Activated T-cell treated with anti-CD3 and anti-CD28 coated beads, Interleukin-2, amount 50 U/mL, for 72 hours (primary cell): ENCODE data around the gene PACSIN1. TPM values are rescaled to one million over a fixed set of nuclear protein-coding genes. Genes with fewer than 3 reads are reported as not detected.

Source experiments
- ATAC-seq, 2 donors: fragments of 150-1000 bp; cut with Tn5 transposase; replicated peaks in 1 of 2; 2 replicates each; pipeline ENCODE4 v1.10.0; 2021; ENCODE audit warnings: moderate library complexity in 2 of 2, mild to moderate bottlenecking in 1 of 2
- DNase-seq, 2 donors: peaks; one replicate each; pipeline ENCODE4 v3.0.0; 2021 to 2022; ENCODE audit warnings: mixed read lengths in 1 of 2
- H3K27ac Mint-ChIP-seq: one replicate; pipeline ENCODE4 v1.8.0; 2022; ENCODE audit warnings: mild to moderate bottlenecking, moderate library complexity, mixed read lengths
- H3K27me3 Mint-ChIP-seq: one replicate; pipeline ENCODE4 v1.8.0; 2022; ENCODE audit warnings: low read depth, mixed read lengths
- H3K36me3 Mint-ChIP-seq, 2 donors: one replicate each; pipeline ENCODE4 v1.8.0; 2022; ENCODE audit warnings: mixed read lengths in 2 of 2, mild to moderate bottlenecking in 1 of 2; ENCODE audit not compliant: insufficient read depth in 2 of 2
- H3K4me1 Mint-ChIP-seq: one replicate; pipeline ENCODE4 v1.8.0; 2022; ENCODE audit warnings: low read depth, mixed read lengths
- H3K4me3 Mint-ChIP-seq, 2 donors: one replicate each; pipeline ENCODE4 v1.8.0; 2022; ENCODE audit warnings: mild to moderate bottlenecking in 2 of 2, mixed read lengths in 2 of 2, moderate library complexity in 2 of 2
- H3K9me3 Mint-ChIP-seq, 2 donors: one replicate each; pipeline ENCODE4 v1.8.0; 2022; ENCODE audit warnings: mixed read lengths in 2 of 2
- total RNA-seq, 2 donors: library from RNA; stranded (reverse); gene quantifications; one replicate each; pipeline ENCODE4 v1.2.3, GENCODE V29; 2022

Gene PACSIN1
- total RNA-seq, 2 donors from 2014 or later, result 0.29 TPM; not detected in 1

DNA sequence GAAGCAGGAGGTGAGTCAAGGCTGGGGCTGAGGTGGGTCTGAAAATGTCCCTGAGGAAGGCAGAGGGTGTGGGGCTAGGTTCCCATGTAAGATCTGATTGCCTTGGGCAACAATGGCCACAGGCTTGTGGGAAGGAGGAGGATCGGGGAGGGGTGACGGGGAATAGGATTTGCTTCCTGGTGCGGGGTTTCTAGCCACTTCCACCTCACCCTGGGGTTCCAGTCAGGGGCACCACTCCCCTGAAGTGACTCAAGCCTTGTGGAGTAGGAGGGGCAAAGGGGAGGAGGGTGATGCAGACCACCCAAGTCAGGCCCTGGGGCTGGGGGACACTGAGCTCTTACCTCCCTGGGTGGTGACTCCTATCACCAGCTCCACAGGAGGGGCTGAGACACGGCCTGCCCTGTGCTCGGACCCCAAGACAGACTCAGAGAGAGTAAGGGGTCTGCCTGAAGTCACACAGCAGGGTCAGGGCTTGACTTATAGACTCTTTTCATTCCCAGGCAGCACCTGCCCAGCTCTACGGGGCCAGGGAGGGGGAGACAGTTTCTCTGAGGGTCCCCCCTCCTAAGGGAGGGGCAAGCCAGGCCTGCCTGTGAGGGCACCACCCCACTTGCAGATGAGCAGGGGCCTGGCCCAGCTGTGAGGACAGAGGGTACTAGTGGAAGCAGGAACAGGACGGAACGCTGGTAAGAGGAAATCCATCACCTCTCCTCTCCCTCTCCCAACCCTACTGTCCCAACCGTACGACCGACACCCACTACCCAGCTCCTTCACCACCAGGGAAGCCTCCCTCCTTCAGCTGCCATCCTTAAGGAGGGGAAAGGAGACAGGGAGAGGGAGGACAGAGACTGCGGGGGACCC is 102.7 kb downstream of the PACSIN1 start:
- Mint-ChIP-seq H3K4me3 (no peak overlapping the region), H3K27me3 (no peaks in the 10 kb centered on the region), H3K27ac (no peak overlapping the region), H3K4me1 (no peaks in the 10 kb centered on the region), H3K9me3 (no peaks in the 10 kb centered on the region), H3K36me3 (no peaks in the 10 kb centered on the region)
- DNase-seq, result no peak
- ATAC-seq, result peak in 1 of 2 donors; percentile 4

DNA sequence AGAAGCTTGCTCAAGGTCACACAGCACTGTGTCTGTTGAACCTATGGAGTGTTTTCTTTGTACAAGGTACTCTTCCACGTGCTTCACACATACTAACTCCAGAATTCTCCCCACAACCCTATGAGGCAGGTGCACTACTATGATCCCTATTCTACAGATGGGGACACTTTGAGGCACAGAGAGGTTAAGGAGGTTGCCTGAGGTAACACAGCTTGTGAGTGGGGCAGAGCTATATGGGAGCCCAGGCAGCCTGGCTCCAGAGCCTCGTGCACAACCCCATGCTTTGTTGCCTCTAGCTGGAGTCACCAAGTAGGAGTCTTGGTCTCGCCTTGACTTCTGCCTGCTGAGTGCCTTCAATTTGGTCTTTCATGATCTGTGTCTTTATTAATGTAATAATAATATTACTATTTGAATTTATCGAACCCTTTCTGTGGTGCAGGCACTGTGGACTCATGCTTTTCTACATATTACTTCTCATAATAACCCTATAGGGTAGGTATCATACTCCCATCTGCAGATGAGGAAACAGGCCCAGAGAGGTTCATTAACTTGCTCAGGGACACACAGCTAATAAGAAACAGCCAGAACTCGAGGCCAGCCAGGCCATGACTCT is 103.6 kb downstream of the PACSIN1 start:
- Mint-ChIP-seq H3K27ac (no peak overlapping the region), H3K4me1 (no peaks in the 10 kb centered on the region), H3K36me3 (no peaks in the 10 kb centered on the region), H3K27me3 (no peaks in the 10 kb centered on the region), H3K4me3 (no peak overlapping the region), H3K9me3 (no peaks in the 10 kb centered on the region)
- ATAC-seq (no peak), DNase-seq (no peak)

DNA sequence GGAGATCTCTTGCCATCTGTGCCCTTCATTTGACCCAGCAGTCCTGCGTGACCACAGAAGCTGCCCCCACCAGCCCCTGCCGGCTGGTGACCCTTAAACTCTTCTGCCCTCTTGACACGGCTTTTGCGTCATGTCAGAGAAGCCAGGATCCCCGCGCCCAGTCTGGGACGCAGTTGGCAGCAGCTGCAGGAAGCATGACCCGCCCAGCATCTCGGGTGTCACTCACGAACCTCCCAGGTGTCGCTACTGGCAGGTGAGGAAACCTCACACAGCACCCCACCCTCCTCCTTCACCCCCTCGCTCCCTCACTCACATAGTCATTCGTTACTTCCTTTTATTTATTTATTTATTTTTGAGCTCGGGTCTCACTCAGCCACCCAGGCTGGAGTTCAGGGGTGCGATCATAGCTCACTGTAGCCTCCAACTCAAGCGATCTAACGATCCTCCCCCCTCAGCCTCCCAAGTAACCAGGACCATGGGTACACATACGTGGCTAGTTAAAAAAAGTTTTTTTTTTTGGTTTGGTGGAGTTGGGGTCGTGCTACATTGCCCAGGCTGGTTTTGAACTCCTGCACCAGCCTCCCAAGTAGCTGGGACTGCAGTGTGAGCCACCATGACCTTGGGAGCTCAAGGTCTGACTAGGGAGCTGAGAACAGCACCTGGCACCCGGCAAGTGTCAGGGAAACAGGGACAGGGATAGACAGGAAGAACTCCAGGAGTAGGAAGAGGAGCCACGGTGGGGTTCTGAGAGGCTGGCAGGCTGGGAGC is 104.4 kb downstream of the PACSIN1 start:
- Mint-ChIP-seq H3K9me3 (no peaks in the 10 kb centered on the region), H3K4me1 (no peaks in the 10 kb centered on the region), H3K27ac (no peak overlapping the region), H3K36me3 (no peaks in the 10 kb centered on the region), H3K4me3 (no peak overlapping the region), H3K27me3 (no peaks in the 10 kb centered on the region)
- ATAC-seq (no peak), DNase-seq (no peak)

DNA sequence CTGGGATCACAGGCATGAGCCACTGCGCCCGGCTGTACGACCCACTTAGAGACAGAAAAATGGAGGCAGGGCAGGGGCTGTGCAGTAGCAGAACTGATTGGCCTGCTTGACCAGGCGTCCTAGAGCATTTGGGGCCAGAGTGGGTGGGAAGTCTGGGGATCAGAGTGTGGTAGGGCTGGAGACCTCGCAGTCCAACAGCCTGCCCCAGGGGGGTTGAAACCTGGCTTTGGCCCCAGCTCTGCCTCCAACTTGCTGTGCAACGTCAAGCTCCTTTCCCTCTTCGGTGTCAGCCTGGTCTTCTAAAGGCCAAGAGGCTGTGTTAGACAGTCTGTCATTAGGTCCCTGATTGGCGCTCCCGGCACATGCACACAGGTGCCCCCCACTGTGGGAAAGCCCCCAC is 105.5 kb downstream of the PACSIN1 start:
- ATAC-seq, result no peak
- no peaks in the 10 kb centered on the region for H3K4me1 Mint-ChIP-seq
- no peaks in the 10 kb centered on the region for H3K27me3 Mint-ChIP-seq
- H3K9me3 Mint-ChIP-seq, result no peaks in the 10 kb centered on the region
- H3K27ac Mint-ChIP-seq, result no peak overlapping the region
- no peaks in the 10 kb centered on the region for H3K36me3 Mint-ChIP-seq
- no peak for DNase-seq
- H3K4me3 Mint-ChIP-seq, result no peak overlapping the region

DNA sequence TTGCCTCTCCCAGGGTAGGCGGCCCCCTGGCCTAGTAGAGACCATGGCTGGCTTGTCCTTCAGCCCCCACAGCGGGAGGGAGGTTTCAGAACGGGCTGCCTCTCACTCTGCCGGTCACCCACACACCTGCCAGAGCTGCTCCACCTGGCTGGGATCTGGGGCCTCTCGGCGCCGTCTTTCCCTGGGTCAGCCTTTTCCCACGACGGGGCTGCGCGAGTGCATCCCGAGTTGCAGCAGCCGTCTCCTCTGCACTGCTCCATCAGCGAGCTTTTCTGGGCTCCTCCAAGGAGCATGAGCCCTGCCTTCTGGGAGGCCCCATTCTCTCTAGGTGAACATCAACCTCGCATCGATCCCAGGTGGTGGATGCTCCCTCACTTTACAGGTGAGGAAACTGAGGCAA is 106.1 kb downstream of the PACSIN1 start:
- no peak for ATAC-seq
- Mint-ChIP-seq H3K9me3 (no peaks in the 10 kb centered on the region), H3K4me1 (no peaks in the 10 kb centered on the region), H3K27me3 (no peaks in the 10 kb centered on the region), H3K36me3 (no peaks in the 10 kb centered on the region), H3K4me3 (no peak overlapping the region), H3K27ac (no peak overlapping the region)
- DNase-seq, result no peak

DNA sequence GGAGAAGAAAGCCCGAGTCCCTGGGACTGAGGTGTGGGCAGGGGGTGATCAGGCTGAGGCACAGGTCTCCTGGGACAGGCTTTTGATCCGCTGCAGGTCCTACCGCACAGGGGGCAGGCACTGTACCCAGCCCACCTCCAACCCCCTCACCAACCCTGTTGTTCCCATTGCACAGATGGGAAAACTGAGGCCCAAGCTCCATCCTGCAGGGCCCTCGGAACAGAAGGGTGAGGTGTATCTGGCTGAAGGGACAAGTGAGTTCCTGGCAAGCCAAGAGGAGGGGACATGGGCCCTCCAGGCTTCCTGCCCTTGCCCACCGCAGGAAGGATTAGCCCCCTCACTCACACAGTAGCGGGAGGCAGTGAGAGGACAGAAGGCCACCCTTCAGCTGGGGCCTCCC is 106.7 kb downstream of the PACSIN1 start:
- H3K4me3 Mint-ChIP-seq, result no peak overlapping the region

DNA sequence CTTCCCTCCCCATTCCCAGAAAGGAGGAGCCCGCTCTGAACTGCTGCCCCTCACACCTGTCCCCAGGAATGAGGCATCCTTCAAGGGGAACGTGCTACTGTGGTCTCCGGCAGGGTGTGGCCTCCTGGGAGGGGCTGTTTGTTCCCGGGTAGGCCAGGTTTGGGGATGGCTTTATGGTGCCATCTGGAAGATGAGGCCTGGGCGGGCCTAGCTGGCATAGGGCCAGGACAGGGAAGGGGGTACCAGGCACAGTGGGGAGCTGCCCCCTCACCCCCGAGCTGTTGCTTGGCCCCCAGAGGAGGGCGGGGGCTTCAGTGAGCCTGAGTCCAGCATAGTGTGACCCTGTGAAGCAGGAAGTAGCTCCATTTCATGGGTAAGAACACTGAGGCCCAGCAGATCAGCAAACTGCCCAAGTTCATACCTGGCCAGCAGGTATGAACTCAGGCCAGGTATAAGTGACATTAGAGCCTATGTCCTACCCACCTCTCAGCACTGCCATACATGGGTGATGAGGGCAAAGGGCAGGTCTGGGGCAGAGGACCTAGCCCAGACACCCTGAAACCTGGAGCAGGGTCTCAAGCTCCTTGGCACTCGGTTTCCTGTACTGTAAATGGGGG is 107.8 kb downstream of the PACSIN1 start:
- H3K9me3 Mint-ChIP-seq, result no peaks in the 10 kb centered on the region

More for the DNA sequence above, 106.7 kb downstream of the PACSIN1 start:
- H3K27ac Mint-ChIP-seq, result no peak overlapping the region
- H3K27me3 Mint-ChIP-seq, result no peaks in the 10 kb centered on the region
- ATAC-seq, result no peak
- H3K36me3 Mint-ChIP-seq, result no peaks in the 10 kb centered on the region
- no peaks in the 10 kb centered on the region for H3K4me1 Mint-ChIP-seq
- H3K9me3 Mint-ChIP-seq, result no peaks in the 10 kb centered on the region
- DNase-seq, result no peak

DNA sequence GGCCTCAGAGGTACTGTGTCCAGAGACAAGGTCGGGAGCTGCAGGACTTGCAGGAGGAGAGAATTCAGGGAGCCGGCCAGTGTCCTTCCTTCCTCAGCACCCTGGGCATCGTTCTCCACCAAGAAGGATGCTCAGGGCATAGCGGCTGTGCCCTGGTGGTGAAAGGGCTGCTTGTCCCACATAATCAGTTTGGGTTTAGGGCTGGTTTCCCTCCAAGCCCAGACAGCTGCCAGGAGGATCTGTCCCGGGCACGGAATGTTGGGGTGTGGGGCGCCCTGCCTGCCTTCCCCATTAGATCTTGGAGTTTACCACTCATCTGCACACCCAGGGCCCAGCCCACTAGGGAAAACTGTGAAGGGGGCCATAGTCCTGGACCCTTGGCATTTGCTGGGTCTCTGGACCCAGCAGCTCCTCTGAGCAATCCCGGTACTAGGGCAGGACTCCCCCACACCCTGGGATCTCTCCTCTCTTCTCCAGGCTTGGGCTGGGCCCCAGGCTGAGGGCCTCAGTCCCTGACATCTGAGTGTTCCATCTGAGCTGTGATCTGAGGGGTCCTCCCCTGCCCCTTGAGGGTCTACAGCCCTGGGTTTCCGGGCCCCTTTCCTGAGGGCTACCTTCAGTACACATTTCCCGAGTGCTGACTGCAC is 108.9 kb downstream of the PACSIN1 start:
- ATAC-seq (no peak), DNase-seq (no peak)
- no peak overlapping the region for H3K4me3 Mint-ChIP-seq
- H3K27ac Mint-ChIP-seq, result no peak overlapping the region
- no peaks in the 10 kb centered on the region for H3K27me3 Mint-ChIP-seq
- no peaks in the 10 kb centered on the region for H3K36me3 Mint-ChIP-seq
- H3K9me3 Mint-ChIP-seq, result no peaks in the 10 kb centered on the region
- H3K4me1 Mint-ChIP-seq, result no peaks in the 10 kb centered on the region

More for the DNA sequence above, 107.8 kb downstream of the PACSIN1 start:
- no peak for DNase-seq
- ATAC-seq, result no peak
- Mint-ChIP-seq H3K4me3 (no peak overlapping the region), H3K36me3 (no peaks in the 10 kb centered on the region), H3K27me3 (no peaks in the 10 kb centered on the region), H3K27ac (no peak overlapping the region), H3K4me1 (no peaks in the 10 kb centered on the region)

DNA sequence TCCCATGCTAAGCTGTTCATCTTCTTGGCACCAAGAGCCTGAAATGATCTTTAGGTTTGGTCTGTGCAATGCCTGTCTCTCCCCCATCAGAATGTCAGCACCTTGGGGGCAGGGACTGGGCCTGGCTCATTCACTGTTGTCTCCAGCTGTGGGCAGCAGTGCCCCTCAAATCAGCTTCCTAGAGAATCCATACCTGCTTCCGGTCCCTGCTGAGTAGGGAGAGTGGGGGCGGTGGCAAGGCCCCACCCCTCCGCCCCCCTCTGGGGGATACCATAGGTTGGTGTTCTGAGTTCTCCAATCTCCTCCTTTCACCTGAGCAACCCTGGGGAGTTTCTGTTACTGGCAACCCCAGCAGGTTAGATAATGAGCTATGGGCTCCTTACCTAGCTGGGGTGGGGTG is 109.5 kb downstream of the PACSIN1 start:
- Mint-ChIP-seq H3K4me3 (no peak overlapping the region), H3K27ac (no peak overlapping the region), H3K27me3 (no peaks in the 10 kb centered on the region), H3K9me3 (no peaks in the 10 kb centered on the region), H3K36me3 (no peaks in the 10 kb centered on the region), H3K4me1 (no peaks in the 10 kb centered on the region)
- no peak for ATAC-seq
- no peak for DNase-seq

DNA sequence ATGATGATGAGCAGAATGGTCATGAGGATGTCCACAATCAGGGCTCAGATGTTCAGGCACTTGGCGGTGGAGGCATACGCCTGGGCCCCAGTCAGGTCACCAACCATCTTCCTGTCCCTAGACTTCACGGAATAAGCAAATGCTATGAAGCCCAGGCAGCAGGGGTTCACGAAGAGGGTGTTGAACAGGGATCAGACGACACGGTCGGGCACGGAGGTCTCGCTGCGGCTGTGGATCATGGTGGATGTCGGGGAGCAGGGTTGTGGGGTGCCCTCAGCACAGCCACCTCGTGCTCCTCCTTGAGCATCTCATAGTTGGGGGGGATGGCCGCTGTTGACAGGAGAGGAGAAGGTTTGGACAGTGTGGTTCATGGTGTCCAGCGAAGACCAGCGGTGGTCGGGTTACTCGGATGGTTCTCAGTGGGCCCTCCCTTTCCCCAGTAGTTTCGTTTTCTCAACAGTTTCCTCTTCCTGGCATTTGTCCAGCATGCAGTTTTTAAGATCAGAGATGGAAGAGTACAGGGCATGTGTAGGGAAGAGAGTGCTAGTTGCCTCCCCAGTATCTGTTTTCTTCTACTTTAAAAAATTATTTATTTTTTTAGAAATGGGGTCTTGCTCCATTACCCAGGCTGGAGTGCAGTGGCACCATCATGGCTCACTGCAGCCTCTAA is 110.5 kb downstream of the PACSIN1 start:
- Mint-ChIP-seq H3K9me3 (no peaks in the 10 kb centered on the region), H3K36me3 (no peaks in the 10 kb centered on the region), H3K27me3 (no peaks in the 10 kb centered on the region), H3K4me1 (no peaks in the 10 kb centered on the region), H3K27ac (no peak overlapping the region), H3K4me3 (no peak overlapping the region)
- DNase-seq (no peak), ATAC-seq (no peak)

DNA sequence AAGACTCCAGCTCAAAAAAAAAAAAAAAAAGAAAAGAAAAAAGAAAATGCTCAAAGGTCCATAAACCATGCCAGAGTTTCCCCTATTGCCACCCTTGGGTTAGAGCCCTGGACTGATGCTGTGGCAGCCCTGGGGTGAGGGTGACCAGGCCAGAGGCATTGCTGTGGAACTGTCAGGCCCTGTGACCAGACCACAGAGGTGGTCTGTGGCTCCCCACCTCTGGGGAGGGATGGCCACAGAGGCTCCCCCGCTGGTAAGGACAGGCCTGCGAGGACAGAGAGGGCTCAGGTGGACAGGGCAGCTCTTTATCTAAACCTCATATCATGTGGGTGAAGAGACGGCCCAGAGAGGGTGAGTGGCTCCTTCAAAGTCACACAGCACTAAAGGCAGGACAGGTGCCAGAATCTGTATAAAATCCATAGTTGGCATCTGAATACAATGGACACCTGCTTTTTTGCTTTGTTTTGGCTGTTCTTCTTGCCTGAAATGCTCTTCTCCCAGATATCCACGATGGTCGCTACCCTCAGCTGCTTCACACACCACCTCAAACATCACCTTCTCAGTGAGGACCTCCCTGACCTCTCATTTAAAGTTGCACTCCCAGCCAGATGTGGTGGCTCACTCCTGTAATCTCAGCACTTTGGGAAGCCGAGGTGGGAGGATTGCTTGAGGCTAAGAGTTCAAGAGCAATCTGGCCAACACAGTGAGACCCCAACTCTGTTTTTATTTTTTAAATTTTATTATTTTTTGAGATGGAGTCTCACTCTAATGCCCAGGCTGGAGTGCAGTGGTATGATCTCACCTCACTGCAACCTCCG is 112.8 kb downstream of the PACSIN1 start:
- DNase-seq (no peak), ATAC-seq (no peak)
- Mint-ChIP-seq H3K4me3 (no peak overlapping the region), H3K4me1 (no peaks in the 10 kb centered on the region), H3K27ac (no peak overlapping the region), H3K9me3 (no peaks in the 10 kb centered on the region), H3K36me3 (no peaks in the 10 kb centered on the region), H3K27me3 (no peaks in the 10 kb centered on the region)
